Measurements from ENCODE around the gene NTSR1.

Gene NTSR1

GRCh38 chr20:62787321-62787720 lies 78.7 kb downstream of the NTSR1 start:
- DNase-seq (ENCODE audit: low read depth), result no peak

DNA sequence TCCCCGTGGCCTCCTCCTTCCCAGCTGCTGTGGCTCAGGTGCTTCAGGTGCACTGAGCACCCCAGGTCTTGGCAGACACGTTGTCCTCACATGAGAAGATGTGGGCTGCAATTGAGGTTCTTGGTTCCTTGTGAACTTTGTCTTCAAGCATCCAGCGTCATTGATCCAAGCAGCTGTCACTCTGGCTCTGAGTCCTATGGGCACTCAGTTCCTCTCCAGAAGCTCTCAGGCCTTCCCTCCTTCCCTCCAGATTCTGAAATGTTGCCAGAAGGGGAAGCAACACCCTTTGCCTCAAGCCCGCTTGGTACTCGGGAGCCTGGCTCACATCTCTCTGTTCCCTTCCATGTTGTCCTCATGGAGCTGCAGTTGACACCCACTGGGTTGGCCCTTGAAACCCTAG lies 79.2 kb downstream of the NTSR1 start:
- DNase-seq (ENCODE audit: low read depth), result no peak

GRCh38 chr20:62788607-62789006 lies 80.0 kb downstream of the NTSR1 start:
- DNase-seq (ENCODE audit: low read depth), result no peak

DNA sequence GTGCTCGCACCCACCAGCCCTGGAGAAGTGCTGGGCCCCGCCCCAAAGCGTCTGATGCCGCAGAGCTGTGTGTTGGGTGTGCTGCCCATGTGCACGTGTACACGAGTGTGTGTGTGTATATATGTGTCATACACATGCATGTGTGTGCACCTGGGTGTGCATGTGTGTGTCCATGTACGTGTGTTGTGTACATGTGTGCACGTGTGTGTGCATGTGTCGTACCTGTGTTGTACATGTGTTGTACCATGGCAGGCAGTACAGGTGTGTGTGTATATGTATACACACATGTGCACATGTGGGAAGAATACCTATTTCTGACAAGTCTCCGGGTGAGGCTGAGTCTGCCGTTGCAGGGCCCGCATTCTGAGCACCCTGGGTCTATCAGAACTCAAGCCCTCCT lies 81.4 kb downstream of the NTSR1 start:
- DNase-seq (ENCODE audit: low read depth), result no peak

- peak; percentile 63 for DNase-seq (ENCODE audit: low read depth)
Measured at GRCh38 chr20:62791301-62792181, 82.9 kb downstream of the NTSR1 start.

- no peak for DNase-seq (ENCODE audit: low read depth)
Measured at GRCh38 chr20:62792182-62792939, 83.7 kb downstream of the NTSR1 start.

GRCh38 chr20:62792940-62793756 lies 84.5 kb downstream of the NTSR1 start:
- DNase-seq (ENCODE audit: low read depth), result no peak

- no peak for DNase-seq (ENCODE audit: low read depth)
Measured at GRCh38 chr20:62793757-62794006, 85.0 kb downstream of the NTSR1 start.

- peak; percentile 84 for DNase-seq (ENCODE audit: low read depth)
Measured at GRCh38 chr20:62794007-62794724, 85.5 kb downstream of the NTSR1 start.

GRCh38 chr20:62795023-62795761 lies 86.6 kb downstream of the NTSR1 start:
- peak; percentile 60 for DNase-seq (ENCODE audit: low read depth)

- no peak for DNase-seq (ENCODE audit: low read depth)
Measured at GRCh38 chr20:62796699-62797491, 88.3 kb downstream of the NTSR1 start.

DNA sequence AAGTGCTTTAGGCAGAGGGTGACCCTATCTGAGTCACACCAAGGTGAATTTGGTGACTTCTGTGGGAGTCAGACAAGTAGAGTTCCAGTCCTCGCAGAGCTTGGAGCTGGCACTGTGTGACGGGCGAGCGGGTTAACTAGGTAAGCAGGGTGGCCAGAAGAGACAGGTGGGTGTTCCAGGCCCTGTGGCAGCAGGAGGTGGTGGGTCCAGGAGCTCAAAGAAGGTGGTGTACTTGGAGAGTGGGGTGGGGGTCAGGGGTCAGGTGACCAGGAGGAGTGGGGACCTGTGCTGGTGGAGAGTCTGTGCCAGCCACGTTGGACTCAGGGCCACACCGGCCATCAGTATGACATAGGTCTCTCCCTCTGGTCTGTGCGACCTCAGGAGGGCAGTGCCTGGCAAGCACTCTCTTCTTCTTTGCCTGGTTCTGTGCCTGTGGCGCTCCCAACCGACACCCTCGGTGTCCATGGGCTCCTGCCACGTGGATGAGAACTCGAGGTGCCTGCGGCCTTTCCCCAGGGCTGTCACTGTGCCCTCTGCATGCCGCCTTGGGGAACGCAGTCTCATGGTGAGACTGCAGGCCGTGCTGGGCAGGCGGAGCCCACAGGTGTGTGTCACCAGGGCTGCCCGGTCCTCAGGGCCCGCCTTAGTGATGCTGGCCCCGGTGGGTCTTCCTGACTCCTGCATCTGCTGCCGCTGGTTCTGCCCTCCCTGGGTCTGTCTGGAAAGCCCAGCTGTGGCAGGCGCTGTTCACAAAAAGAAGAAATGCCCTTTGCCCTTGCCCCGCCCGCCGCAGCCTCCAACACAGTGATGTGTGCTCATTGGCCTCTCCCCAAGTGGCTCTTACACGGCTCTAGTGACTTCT lies 89.3 kb downstream of the NTSR1 start:
- DNase-seq (ENCODE audit: low read depth), result no peak

DNA sequence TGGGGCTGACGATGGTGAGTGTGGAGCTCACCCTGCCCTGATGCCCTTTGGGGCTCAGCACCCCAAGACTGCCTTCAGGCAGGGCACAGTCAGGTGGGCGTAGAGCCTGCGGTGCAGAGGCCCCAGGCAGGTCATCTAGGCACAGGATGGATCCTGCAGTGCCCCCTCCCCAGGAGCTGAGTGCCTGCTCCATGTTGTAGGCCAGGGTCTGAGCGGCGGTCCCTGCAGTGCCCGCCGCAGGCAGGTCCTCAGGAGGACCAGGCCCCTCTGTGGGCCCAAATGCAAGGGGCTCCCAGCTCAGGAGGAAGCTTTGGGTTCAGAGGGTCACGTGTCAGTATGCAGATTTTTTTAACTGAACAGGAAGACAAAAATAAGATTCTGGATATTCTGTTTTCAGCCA lies 90.4 kb downstream of the NTSR1 start:
- no peak for DNase-seq (ENCODE audit: low read depth)

DNA sequence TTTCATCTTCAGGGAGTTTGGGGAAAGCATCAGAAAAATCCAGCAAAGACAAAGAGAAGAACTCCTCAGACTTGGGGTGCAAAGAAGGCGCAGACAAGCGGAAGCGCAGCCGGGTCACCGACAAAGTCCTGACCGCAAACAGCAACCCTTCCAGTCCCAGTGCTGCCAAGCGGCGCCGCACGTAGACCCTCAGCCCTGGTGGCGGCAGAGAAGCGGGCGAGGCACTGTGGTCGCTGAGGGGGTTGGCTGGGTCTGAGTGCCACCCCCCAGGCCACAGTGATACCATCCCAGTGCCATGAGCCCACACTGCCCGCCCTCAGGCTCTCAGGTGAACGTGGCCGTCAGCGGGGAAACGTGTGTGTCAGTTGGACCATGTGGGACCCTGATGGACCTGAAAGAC lies 90.8 kb downstream of the NTSR1 start:
- DNase-seq (ENCODE audit: low read depth), result no peak

DNA sequence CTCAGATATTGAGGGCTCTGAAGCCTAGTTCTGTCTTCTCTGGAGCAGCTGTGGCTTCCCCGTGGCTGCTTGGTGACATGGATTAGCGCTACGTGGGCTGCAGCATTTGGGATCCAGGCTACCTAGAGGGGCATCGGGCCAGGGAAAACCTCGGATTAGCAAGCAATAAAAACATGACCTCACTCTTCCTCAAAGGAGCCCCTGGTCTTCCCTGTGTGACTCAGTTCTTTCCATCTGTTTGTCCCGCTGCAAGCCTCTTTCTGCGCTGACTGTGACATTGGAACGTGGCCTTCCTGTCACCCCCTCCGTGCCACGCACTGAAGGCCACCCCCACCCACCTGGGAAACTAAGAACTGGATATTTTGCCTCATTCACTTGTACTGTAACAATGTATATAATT lies 91.2 kb downstream of the NTSR1 start:
- no peak for DNase-seq (ENCODE audit: low read depth)

GRCh38 chr20:62800314-62801259 lies 92.0 kb downstream of the NTSR1 start:
- DNase-seq (ENCODE audit: low read depth), result no peak

DNA sequence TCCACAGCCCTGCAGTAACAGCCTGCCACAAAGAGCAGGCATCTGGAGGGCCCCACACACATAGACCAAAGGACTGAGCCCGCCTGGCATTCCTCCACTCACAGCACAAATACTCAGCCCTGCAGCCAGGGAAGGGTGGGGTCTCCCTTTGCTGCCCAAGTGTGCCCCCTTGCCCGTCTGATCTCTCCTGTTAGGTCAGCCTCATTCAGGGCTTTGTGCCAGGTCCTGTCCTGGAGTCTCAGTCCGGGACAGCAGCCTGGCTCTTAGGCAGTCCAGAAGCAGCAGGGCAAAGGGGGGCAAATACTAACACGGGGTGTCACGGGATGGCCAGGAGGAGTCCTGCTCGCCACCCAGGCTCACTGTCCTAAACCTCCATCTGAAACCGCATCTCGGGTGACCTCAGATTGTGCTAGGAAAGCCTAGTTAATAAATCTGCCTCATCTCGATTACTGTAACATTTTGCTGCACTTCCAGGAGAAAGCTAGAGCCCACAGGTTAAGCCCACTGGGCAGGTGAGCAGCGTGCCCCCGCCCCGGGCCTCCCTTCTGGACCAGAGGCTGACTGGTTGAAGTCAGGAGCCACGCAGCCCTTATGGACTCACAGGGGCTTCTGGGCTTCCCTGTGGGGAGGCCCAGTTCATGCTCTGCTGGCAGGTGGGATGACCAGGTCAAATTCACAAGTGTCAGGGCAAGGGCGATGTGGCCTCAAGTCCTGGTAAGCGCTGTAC lies 92.8 kb downstream of the NTSR1 start:
- no peak for DNase-seq (ENCODE audit: low read depth)
